ENCODE data around the gene CD300LF.

Gene CD300LF

GRCh38 chr17:74677558-74678466 lies 34.9 kb downstream of the CD300LF start:
- Histone ChIP-seq H3K4me1 (ENCODE audit: insufficient read depth, low read length) (peaks cover 13% of the 10 kb centered on the region; the same call in 1 of the 2 replicates), H3K9me3 (ENCODE audit: control insufficient read depth, insufficient read depth, low read length) (no peaks in the 10 kb centered on the region), H3K9ac (ENCODE audit: low read depth, low read length) (no peak overlapping the region), H3K36me3 (ENCODE audit: insufficient read depth, low read length) (no peaks in the 10 kb centered on the region)

GRCh38 chr17:74671031-74671771 lies 41.5 kb downstream of the CD300LF start:
- Histone ChIP-seq H3K36me3 (ENCODE audit: insufficient read depth, low read length) (no peaks in the 10 kb centered on the region), H3K9me3 (ENCODE audit: control insufficient read depth, insufficient read depth, low read length) (no peaks in the 10 kb centered on the region), H3K9ac (ENCODE audit: low read depth, low read length) (no peak overlapping the region), H3K4me1 (ENCODE audit: insufficient read depth, low read length) (no peaks in the 10 kb centered on the region)

- no peaks in the 10 kb centered on the region for H3K36me3 ChIP-seq (ENCODE audit: insufficient read depth, low read length)
- H3K9ac ChIP-seq (ENCODE audit: low read depth, low read length), result no peak overlapping the region
- H3K9me3 ChIP-seq (ENCODE audit: control insufficient read depth, insufficient read depth, low read length), result no peaks in the 10 kb centered on the region
- no peaks in the 10 kb centered on the region for H3K4me1 ChIP-seq (ENCODE audit: insufficient read depth, low read length)
Measured at GRCh38 chr17:74670329-74670728, 42.4 kb downstream of the CD300LF start.

GRCh38 chr17:74663561-74663960 lies 49.2 kb downstream of the CD300LF start:
- no peak overlapping the region for H3K9ac ChIP-seq (ENCODE audit: low read depth, low read length)
- no peaks in the 10 kb centered on the region for H3K36me3 ChIP-seq (ENCODE audit: insufficient read depth, low read length)
- no peaks in the 10 kb centered on the region for H3K4me1 ChIP-seq (ENCODE audit: insufficient read depth, low read length)
- no peaks in the 10 kb centered on the region for H3K9me3 ChIP-seq (ENCODE audit: control insufficient read depth, insufficient read depth, low read length)

- Histone ChIP-seq H3K36me3 (ENCODE audit: insufficient read depth, low read length) (no peaks in the 10 kb centered on the region), H3K9me3 (ENCODE audit: control insufficient read depth, insufficient read depth, low read length) (no peaks in the 10 kb centered on the region), H3K9ac (ENCODE audit: low read depth, low read length) (no peak overlapping the region), H3K4me1 (ENCODE audit: insufficient read depth, low read length) (no peaks in the 10 kb centered on the region)
Measured at GRCh38 chr17:74659889-74660288, 52.8 kb downstream of the CD300LF start.

- H3K36me3 ChIP-seq (ENCODE audit: insufficient read depth, low read length), result no peaks in the 10 kb centered on the region
- H3K9me3 ChIP-seq (ENCODE audit: control insufficient read depth, insufficient read depth, low read length), result no peaks in the 10 kb centered on the region
- no peak overlapping the region for H3K9ac ChIP-seq (ENCODE audit: low read depth, low read length)
- no peaks in the 10 kb centered on the region for H3K4me1 ChIP-seq (ENCODE audit: insufficient read depth, low read length)
Measured at GRCh38 chr17:74658620-74659019, 54.1 kb downstream of the CD300LF start.

- Histone ChIP-seq H3K9me3 (ENCODE audit: control insufficient read depth, insufficient read depth, low read length) (no peaks in the 10 kb centered on the region), H3K9ac (ENCODE audit: low read depth, low read length) (no peak overlapping the region), H3K4me1 (ENCODE audit: insufficient read depth, low read length) (no peaks in the 10 kb centered on the region), H3K36me3 (ENCODE audit: insufficient read depth, low read length) (no peaks in the 10 kb centered on the region)
Measured at GRCh38 chr17:74654742-74655141, 58.0 kb downstream of the CD300LF start.

- Histone ChIP-seq H3K4me1 (ENCODE audit: insufficient read depth, low read length) (no peaks in the 10 kb centered on the region), H3K9me3 (ENCODE audit: control insufficient read depth, insufficient read depth, low read length) (no peaks in the 10 kb centered on the region), H3K36me3 (ENCODE audit: insufficient read depth, low read length) (no peaks in the 10 kb centered on the region), H3K9ac (ENCODE audit: low read depth, low read length) (no peak overlapping the region)
Measured at GRCh38 chr17:74652020-74652419, 60.7 kb downstream of the CD300LF start.

GRCh38 chr17:74649909-74650308 lies 62.8 kb downstream of the CD300LF start:
- Histone ChIP-seq H3K9me3 (ENCODE audit: control insufficient read depth, insufficient read depth, low read length) (no peaks in the 10 kb centered on the region), H3K9ac (ENCODE audit: low read depth, low read length) (no peak overlapping the region), H3K36me3 (ENCODE audit: insufficient read depth, low read length) (no peaks in the 10 kb centered on the region), H3K4me1 (ENCODE audit: insufficient read depth, low read length) (no peaks in the 10 kb centered on the region)

GRCh38 chr17:74647871-74648672 lies 64.7 kb downstream of the CD300LF start:
- no peaks in the 10 kb centered on the region for H3K4me1 ChIP-seq (ENCODE audit: insufficient read depth, low read length)
- H3K36me3 ChIP-seq (ENCODE audit: insufficient read depth, low read length), result no peaks in the 10 kb centered on the region
- no peaks in the 10 kb centered on the region for H3K9me3 ChIP-seq (ENCODE audit: control insufficient read depth, insufficient read depth, low read length)
- no peak overlapping the region for H3K9ac ChIP-seq (ENCODE audit: low read depth, low read length)

- Histone ChIP-seq H3K9me3 (ENCODE audit: control insufficient read depth, insufficient read depth, low read length) (no peaks in the 10 kb centered on the region), H3K9ac (ENCODE audit: low read depth, low read length) (no peak overlapping the region), H3K4me1 (ENCODE audit: insufficient read depth, low read length) (no peaks in the 10 kb centered on the region; the same call in 1 of the 2 replicates), H3K36me3 (ENCODE audit: insufficient read depth, low read length) (no peaks in the 10 kb centered on the region)
Measured at GRCh38 chr17:74646231-74646630, 66.5 kb downstream of the CD300LF start.

- no peak overlapping the region for H3K9ac ChIP-seq (ENCODE audit: low read depth, low read length)
- H3K36me3 ChIP-seq (ENCODE audit: insufficient read depth, low read length), result no peaks in the 10 kb centered on the region
- no peaks in the 10 kb centered on the region; the same call in 1 of the 2 replicates for H3K4me1 ChIP-seq (ENCODE audit: insufficient read depth, low read length)
- H3K9me3 ChIP-seq (ENCODE audit: control insufficient read depth, insufficient read depth, low read length), result no peaks in the 10 kb centered on the region
Measured at GRCh38 chr17:74645010-74645409, 67.7 kb downstream of the CD300LF start.

GRCh38 chr17:74644419-74644818 lies 68.3 kb downstream of the CD300LF start:
- Histone ChIP-seq H3K9me3 (ENCODE audit: control insufficient read depth, insufficient read depth, low read length) (no peaks in the 10 kb centered on the region), H3K36me3 (ENCODE audit: insufficient read depth, low read length) (no peaks in the 10 kb centered on the region), H3K4me1 (ENCODE audit: insufficient read depth, low read length) (no peaks in the 10 kb centered on the region; the same call in 1 of the 2 replicates), H3K9ac (ENCODE audit: low read depth, low read length) (no peak overlapping the region)
